Measurements from ENCODE around the gene GPR153. TPM values are rescaled to one million over a fixed set of nuclear protein-coding genes. Genes with fewer than 3 reads are reported as not detected.

The GPR153 gene
- total RNA-seq, 1 donor from 2014 or later = 25.0 TPM

GRCh38 chr1:6249739-6250689 is 10.9 kb downstream of the GPR153 start:
- DNase-seq (ENCODE audit: low spot score in 2 of 2, unreplicated experiment in 2 of 2) = no peak
- peaks cover 4% of the 10 kb centered on the region for H3K4me1 Mint-ChIP-seq
- no peak for TF ChIP-seq CTCF (IDR thresholded peaks at IDR 0.05; ENCODE audit: unreplicated experiment)
- H3K36me3 Mint-ChIP-seq = no peaks in the 10 kb centered on the region
- H3K27me3 Mint-ChIP-seq (ENCODE audit: low read depth) = peaks cover 75% of the 10 kb centered on the region
- H3K4me3 Mint-ChIP-seq = no peak overlapping the region
- no peak overlapping the region for H3K27ac Mint-ChIP-seq
- no peaks in the 10 kb centered on the region for H3K9me3 Mint-ChIP-seq

- no peak overlapping the region for H3K4me3 Mint-ChIP-seq
- H3K4me1 Mint-ChIP-seq = peaks cover 4% of the 10 kb centered on the region
- no peak for DNase-seq (ENCODE audit: low spot score in 2 of 2, unreplicated experiment in 2 of 2)
- no peaks in the 10 kb centered on the region for H3K9me3 Mint-ChIP-seq
- peaks cover 80% of the 10 kb centered on the region for H3K27me3 Mint-ChIP-seq (ENCODE audit: low read depth)
- no peak overlapping the region for H3K27ac Mint-ChIP-seq
- no peaks in the 10 kb centered on the region for H3K36me3 Mint-ChIP-seq
- no peak for TF ChIP-seq CTCF (IDR thresholded peaks at IDR 0.05; ENCODE audit: unreplicated experiment)
Measured at GRCh38 chr1:6248932-6249738, 11.8 kb downstream of the GPR153 start.

- Mint-ChIP-seq H3K36me3 (no peaks in the 10 kb centered on the region), H3K4me3 (peak overlapping the region; percentile 40), H3K4me1 (peaks cover 4% of the 10 kb centered on the region), H3K27me3 (ENCODE audit: low read depth) (peaks cover 87% of the 10 kb centered on the region), H3K9me3 (no peaks in the 10 kb centered on the region), H3K27ac (no peak overlapping the region)
- DNase-seq (ENCODE audit: low spot score in 2 of 2, unreplicated experiment in 2 of 2) = no peak
- TF ChIP-seq CTCF (IDR thresholded peaks at IDR 0.05; ENCODE audit: unreplicated experiment) = no peak
Measured at GRCh38 chr1:6248161-6248776, 12.6 kb downstream of the GPR153 start.

GRCh38 chr1:6247651-6248050 is 13.2 kb downstream of the GPR153 start:
- Mint-ChIP-seq H3K27ac (no peak overlapping the region), H3K4me1 (peaks cover 4% of the 10 kb centered on the region), H3K36me3 (no peaks in the 10 kb centered on the region), H3K9me3 (no peaks in the 10 kb centered on the region), H3K27me3 (ENCODE audit: low read depth) (peaks cover 89% of the 10 kb centered on the region), H3K4me3 (no peak overlapping the region)
- no peak for DNase-seq (ENCODE audit: low spot score in 2 of 2, unreplicated experiment in 2 of 2)
- TF ChIP-seq CTCF (IDR thresholded peaks at IDR 0.05; ENCODE audit: unreplicated experiment) = no peak
